GM23248 (cell line): Measurements from ENCODE around the gene SKI.

Experiments
- EZH2 ChIP-seq: fragments of 200-600 bp; sonication (generic); IDR thresholded peaks from 2 replicates; pipeline ENCODE4 v1.6.1; 2018; ENCODE audit warnings: antibody characterized with exemption, mild to moderate bottlenecking; ENCODE audit not compliant: insufficient read depth, poor library complexity, severe bottlenecking
- EZH2phosphoT487 ChIP-seq: fragments of 200-600 bp; sonication (generic); IDR thresholded peaks from 2 replicates; pipeline ENCODE4 v1.6.1; 2018; ENCODE audit warnings: antibody characterized with exemption, moderate library complexity, mild to moderate bottlenecking, low read depth; ENCODE audit not compliant: insufficient read depth

DNA sequence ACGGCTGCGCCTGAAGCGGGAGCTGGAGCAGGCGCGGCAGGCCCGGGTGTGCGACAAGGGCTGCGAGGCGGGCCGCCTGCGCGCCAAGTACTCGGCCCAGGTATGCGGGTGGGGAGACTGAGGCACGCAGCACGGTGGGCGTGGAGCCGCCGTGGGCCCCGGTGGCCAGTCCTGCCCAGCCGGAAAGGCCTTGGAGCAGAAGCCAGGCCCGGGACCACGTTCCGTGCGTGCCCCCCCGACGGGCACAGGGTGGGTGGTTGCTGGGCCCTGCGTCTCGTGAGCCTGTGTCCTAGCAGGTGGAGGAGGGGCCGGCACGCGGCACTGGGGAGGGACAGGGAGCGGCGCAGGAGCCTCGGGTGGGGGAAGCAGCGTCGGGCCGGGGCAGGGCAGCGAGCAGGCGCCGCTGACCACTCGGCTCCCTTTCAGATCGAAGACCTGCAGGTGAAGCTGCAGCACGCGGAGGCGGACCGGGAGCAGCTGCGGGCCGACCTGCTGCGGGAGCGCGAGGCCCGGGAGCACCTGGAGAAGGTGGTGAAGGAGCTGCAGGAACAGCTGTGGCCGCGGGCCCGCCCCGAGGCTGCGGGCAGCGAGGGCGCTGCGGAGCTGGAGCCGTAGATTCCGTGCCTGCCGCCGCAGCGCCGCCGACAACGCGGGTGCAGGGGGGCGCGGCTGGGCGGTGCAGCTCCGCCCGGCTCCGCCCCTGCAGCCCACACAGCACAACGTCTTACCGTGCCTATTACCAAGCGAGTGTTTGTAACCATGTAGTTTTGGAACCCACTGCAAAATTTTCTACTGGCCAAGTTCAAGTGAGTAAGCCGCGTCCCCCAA, 78.2 kb downstream of the SKI start:
- TF ChIP-seq EZH2, result no peak
- no peak for TF ChIP-seq EZH2phosphoT487
